MM.1S (cell line): Measurements from ENCODE around the gene GALNT12.

ENCODE experiments used
- CTCF ChIP-seq: fragments of 300-600 bp; sonication (generic); IDR thresholded peaks from 2 replicates; pipeline ENCODE4 v1.5.1; 2016; ENCODE audit warnings: antibody characterized with exemption, low read length, mixed read lengths
- EZH2phosphoT487 ChIP-seq: fragments of 300-600 bp; sonication (generic); IDR thresholded peaks from 2 replicates; pipeline ENCODE4 v1.6.1; 2018; ENCODE audit warnings: antibody characterized with exemption, low read length

GRCh38 chr9:98883276-98883675, 75.8 kb downstream of the GALNT12 start:
- TF ChIP-seq CTCF (no peak), EZH2phosphoT487 (no peak)
